Breast epithelium (tissue), 3 donors: ENCODE data around the gene FABP1.

ENCODE experiments used
- CTCF ChIP-seq, 3 donors: fragments of 450-650 bp; IDR thresholded peaks; one replicate each; pipeline ENCODE4 v1.5.1; 2016 to 2017; ENCODE audit warnings: antibody characterized with exemption in 3 of 3, mild to moderate bottlenecking in 3 of 3, moderate library complexity in 3 of 3
- POLR2A ChIP-seq: fragments of 450-650 bp; IDR thresholded peaks from one replicate; pipeline ENCODE4 v1.6.1; 2016; ENCODE audit warnings: antibody characterized with exemption, mild to moderate bottlenecking, moderate library complexity

- no peak for TF ChIP-seq CTCF (IDR thresholded peaks at IDR 0.05)
- no peak for TF ChIP-seq POLR2A
Observed at GRCh38 chr2:88078643-88079172, 49.2 kb downstream of the FABP1 start.
